RPMI7951 (cell line): Measurements from ENCODE around the gene WNT5A. TPM values are rescaled to one million over a fixed set of nuclear protein-coding genes. Genes with fewer than 3 reads are reported as not detected.

Experiments
- DNase-seq: peaks from one replicate; pipeline ENCODE4 v3.0.0-alpha.2; 2012; ENCODE audit warnings: low read depth
- total RNA-seq: library from RNA; depleted of rRNA; stranded (reverse); fragments of >200 nt; shearing (Covaris generic); gene quantifications from 2 replicates; pipeline ENCODE4 v1.2.3, GENCODE V29; 2014

WNT5A gene
- total RNA-seq, 1 experiment from 2014 or later = 193 TPM

DNA sequence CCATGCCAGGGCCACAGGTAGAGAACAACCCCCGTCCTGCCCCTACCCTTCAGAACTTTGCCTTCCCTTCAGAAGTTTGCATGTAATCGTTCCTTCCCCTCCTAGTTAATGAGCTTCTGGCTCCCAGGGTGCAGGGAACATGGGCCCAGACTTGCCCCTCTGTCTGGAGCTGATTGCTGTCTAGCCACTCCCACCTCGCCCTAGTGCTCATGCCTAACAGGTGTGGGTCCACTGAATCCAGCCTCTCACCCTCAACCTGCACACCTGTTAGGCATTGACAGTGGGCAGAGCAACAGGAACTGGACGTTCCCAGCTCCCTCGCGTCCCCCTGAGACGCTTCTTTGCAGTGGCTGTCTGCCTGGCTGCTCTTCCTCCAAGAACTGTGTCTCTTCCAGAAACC is 40.3 kb downstream of the WNT5A start:
- no peak for DNase-seq

DNA sequence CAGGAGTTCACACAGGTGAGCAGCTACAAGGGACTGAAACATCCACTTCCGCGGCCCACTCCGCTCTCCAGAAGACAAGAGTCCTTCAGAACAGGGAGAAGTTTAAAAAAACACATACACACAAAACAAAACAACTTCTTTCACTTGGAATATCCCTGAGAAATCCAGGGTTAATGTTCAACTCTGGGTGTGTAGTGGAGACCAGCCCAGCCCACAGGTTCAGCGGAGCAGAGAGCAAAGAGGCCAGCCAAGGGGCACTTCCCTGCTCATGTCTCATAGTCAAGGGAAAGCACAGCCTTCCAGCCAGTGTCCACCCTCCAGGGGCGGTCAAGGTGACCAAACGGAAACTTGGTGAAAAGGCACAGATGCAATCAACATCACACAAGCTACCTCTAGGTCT is 41.6 kb downstream of the WNT5A start:
- no peak for DNase-seq

DNA sequence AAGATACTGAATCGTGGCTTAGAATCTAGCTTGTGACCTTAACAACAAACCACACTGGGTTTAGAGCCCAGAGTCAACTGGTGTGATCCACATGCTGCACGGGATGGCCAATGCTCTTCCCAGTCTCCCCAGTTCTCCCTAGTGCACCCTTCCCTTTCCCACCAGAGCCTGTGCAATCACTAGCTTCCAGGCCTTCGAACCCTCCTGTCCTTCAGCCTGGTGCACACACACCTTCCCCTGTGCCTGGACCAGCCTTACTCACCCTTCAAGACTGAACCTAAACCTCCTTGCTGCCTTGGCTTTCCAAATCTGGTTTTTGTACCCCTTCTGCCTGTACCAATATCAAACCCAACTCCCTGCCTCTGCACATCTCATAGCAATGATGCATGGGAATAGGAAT is 43.8 kb downstream of the WNT5A start:
- no peak for DNase-seq

DNA sequence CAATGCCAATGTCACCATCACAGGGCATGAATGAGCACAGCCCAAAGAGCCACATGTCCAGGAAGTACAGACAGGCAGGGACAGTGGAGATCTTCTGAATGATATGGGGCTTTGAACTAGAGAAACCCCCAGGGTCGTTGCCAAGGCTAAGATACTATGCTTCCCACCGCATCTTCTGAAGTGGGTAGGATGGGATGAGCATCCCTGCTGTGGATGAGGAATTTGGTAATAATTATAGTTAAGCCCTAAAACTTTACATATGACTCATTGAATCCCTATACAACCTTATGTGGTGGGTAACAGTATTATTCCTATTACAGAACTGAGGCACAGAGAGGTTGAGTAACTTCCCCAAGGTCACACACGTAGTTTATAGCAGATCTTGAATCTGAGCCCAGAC is 44.2 kb downstream of the WNT5A start:
- peak; percentile 21 for DNase-seq

DNA sequence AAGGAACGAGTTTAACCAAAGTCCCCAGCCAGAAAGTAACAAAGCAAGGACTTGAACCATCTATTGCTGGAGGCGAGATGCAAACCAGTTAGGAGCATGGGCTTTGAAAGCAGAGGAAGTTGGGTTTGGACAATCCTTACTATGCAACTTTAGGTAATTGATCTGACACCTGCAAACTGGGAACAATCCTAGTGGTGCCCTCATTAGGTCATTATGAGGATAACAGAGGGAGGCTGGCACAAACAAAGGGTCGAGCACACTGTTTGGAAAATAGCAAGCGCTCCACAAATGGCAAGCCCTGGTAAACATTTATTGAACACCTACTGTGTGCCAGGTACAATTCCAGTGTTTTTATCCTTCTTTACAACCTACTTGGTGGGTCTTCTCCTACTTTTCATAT is 45.6 kb downstream of the WNT5A start:
- no peak for DNase-seq

DNA sequence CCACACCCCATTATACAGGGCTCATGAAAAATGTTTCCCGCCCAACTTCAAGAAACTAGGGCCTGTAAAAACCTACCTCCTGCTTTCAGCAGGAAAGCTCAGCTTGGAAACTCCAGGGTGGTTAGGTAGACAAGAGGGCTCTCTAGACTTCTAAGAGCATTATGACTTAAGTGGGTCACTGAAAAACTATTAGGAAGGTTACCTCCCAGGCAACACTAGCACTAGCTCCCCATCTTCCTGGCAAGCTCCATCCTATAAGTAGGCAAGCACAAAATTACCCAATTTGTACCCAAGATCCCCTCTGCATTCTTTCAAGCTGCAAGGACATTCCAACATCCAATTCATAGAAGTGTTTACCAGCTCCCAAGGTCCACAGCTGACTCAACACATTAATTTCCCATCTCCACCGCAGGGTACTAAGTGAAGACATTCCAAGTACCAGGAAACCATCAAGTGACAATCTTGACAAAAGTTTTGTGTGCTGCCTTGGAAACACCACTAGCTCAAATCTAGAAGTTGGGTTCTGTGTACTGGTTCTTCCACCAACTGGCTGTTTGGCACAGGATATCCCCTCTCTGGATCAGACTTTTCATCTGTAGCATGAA is 46.9 kb downstream of the WNT5A start:
- peak; percentile 55 for DNase-seq

DNA sequence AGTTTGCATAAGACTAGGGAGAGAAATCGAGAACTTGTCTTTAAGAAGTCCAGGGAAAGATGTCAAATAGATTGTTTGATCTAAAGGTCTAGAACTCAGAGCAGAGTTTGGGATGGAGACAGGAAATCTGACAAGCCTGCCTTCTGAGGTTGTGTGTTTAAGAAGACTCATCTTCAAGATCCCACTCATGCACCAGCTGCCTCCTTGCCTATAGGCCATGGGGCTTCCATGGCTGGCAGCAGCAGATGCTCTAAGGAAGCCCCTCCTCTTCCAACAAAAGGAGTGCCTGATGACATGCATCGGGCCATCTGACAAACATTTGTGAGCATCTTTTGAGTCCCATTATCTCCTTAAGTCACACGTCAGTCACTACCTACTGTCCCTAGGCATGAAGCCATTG is 47.4 kb downstream of the WNT5A start:
- DNase-seq = no peak

DNA sequence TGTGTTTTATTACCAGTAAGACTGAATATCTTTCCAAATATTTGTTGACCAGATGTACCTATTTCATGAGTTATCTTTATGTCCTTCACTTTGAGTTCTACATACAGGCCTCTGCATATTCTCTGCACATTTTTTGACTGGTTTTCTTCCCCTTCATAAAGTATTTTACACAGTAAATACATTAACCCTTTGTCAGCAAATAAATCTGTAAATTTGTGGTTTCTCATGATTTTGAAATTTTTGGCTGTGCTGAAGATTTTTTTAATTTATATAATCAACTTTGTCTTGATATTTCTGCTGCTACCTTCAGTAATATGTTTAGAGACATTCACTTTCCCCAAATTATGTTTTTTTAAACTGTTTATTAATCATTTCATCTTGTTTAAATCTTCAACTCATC is 50.5 kb downstream of the WNT5A start:
- DNase-seq = no peak

DNA sequence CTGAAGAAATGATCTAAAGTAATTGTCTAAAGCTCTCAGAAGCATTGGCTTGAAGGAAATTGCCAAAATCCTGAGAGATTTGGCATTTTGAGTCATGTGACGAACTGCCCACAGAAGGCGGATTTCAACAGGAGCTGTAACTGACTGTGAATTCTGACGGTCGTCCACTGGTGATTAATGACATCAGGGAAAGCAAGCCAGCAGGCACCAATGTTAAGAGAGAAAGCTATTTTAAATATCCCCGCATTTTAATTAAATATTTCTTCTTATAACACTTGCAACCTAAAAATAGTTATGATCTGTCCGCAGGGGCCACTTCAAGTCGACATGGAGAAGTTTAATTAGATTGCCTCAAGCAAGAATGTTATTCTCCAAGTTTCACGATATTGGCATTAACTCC is 51.6 kb downstream of the WNT5A start:
- DNase-seq = peak; percentile 46

DNA sequence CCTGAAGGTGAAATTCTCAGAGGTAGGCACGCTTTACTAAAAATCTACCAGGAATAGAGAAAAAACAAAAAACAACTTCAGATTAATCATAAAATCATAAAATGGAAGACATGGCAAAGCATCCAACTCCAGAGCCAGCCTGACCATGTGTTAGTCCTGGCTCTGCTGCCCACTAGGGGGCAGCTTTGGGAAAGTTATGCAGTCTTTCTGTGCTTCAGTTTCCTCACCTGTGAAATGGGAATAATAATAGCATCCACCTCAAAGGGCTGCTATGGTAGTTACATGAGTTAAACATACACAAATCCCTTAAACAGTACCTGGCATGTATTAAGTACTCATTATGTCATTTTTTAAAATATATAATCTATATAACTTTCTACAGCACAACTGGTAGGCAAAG is 52.3 kb downstream of the WNT5A start:
- peak; percentile 66 for DNase-seq

DNA sequence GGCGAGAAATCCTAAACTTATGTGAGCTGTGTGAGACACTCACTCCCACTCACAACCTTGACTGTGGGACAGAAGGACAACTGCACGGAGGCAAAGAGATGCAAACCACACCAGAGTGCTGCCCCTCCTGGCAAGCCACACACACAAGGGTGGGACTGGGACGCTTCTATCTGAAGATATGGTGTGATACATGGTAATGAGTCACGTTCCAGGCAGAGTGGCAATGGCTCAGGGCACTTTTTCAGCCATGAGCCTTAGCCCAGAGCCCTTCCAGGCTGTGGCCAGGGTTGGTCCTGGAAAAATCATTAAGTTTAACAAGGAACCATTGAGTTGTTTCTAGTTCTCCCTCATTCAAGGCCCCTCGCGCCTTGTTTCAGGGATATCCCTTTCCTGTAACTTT is 56.1 kb downstream of the WNT5A start:
- DNase-seq = peak; percentile 85

DNA sequence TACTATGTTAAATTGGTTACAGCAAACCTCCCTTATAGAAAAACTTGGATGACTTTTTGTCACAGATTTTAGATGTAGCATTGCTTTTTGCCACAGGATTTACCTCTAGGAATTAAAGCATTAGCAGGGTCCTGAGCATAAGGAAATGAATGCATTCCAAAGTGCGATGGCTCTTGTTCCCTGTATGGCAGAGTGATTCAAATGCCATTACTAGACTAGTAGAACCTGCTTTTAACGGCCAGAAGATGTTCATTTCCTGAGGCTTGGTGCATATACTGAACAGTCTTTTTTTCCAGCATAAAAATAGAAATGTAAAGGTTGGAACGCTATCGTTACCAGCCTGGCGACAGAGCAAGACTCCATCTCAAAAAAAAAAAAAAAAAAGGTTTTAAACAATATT is 59.4 kb downstream of the WNT5A start:
- DNase-seq = no peak

DNA sequence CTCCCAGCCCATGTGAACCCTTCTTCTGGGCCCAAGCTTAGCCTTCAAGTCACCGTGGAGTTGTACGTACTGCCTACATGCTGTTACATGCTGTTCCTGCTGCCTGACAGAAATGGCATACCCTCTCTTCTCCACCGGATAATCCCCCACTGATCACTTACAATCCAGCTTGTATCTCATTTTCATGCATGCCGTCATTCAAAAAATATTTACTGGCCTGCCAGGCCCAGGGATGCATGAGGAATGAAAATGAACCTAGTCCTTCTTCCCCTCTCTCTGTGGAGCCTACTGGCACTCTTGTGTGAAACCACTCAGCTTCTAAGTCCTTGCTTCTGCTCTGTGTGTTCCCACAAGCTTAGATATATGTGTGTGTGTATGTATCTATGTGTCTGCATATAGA is 60.6 kb downstream of the WNT5A start:
- DNase-seq = peak; percentile 30

DNA sequence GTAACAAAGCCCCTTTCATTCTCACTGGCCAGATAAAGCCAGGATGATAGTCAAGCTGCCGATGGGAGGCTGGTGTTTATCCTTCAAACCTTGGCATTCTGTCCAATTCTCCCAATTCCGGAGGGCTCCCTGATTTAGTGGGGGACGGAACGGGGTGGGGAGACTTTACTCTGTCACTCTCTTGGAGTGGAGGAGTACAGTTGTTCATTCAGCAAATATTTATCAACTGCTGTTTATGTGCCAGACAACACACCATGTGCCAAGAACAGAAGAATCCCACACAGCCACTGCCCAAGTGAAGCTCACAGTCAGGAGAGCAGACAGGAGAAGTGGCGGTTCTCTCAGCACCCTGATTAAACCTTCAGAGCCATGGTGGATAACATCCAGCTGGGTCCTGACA is 63.3 kb downstream of the WNT5A start:
- no peak for DNase-seq

DNA sequence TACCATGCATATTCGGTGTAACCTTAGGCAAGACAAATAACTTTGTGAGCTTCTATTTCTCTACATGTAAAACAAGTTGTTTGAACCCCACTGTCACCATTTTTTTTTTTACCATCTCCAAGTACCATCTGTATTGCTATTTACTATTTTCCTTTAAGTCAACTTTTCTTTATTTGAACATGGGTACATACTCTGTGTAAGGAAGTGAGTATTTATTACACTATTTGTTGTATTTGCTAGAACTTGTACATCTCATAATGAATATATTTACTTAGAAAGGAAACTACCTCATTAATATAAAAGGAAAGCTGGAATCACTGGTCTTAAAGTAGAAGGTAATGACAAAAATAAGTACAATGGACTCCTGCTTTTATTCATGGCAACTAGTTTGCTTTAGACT is 69.9 kb downstream of the WNT5A start:
- DNase-seq = no peak

DNA sequence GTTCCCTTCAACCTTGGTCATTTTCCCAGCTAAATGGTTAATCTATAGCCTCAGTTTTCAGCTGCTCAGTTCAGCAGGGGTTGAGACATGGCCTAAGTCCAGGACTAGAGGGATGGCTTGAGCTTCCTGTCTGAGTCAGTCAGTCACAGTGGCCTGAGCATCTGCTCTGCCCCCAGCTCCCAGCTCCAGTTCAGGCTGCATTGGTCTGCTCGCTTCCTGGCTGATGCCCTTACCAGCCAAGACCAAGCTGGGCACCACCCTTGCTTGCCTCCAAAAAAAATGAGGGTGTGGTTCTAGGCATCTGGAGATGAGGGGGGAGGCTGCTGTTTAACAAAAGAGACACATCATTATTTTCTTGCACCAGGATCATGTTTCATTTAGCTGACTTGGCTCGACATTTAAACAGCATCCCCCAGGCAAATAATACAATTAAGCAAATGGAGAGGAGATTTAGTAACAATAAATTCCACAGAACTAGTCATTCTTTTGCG is 70.7 kb downstream of the WNT5A start:
- DNase-seq = peak; percentile 100
